Mononuclear cell (primary cell): ENCODE data around the gene CENPT. TPM values are rescaled to one million over a fixed set of nuclear protein-coding genes. Genes with fewer than 3 reads are reported as not detected.

Experiments used
- H3K27me3 ChIP-seq: 2 replicates; pipeline ENCODE4 v1.6.0; 2011; ENCODE audit warnings: low read length, control low read depth; ENCODE audit not compliant: insufficient read depth
- H3K4me1 ChIP-seq: 2 replicates; pipeline ENCODE4 v1.5.1; 2011; ENCODE audit warnings: mild to moderate bottlenecking, low read length, control low read depth; ENCODE audit not compliant: insufficient read depth
- H3K4me3 ChIP-seq: 2 replicates; pipeline ENCODE4 v1.5.1; 2011; ENCODE audit warnings: mild to moderate bottlenecking, low read length, moderate library complexity
- H3K9me3 ChIP-seq: 2 replicates; pipeline ENCODE4 v1.5.1; 2011; ENCODE audit warnings: low read depth, mild to moderate bottlenecking, control low read depth, low read length
- total RNA-seq: library from RNA; depleted of rRNA; stranded (reverse); fragments of >200 nt; gene quantifications from one replicate; pipeline ENCODE4 v1.2.3, GENCODE V29; 2012

The CENPT gene
- total RNA-seq, 1 donor, result 20.8 TPM

DNA sequence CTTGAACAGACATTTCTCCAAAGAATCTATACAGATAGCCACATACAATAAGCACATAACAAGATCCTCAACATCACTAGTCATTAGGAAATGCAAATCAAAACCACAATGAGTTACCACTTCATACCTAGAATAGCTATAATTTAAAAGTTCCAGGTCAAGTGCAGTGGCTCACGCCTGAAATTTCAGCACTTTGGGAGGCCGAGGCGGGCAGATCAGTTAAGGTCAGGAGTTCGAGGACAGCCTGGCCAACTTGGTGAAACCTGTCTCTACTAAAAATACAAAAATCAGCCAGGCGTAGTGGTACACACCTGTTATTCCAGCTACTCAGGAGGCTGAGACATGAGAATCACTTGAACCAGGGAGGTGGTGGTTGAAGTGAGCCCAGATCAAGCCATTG, 61.0 kb downstream of the CENPT start:
- Histone ChIP-seq H3K4me1 (peaks cover 11% of the 10 kb centered on the region), H3K4me3 (no peak overlapping the region), H3K27me3 (no peaks in the 10 kb centered on the region), H3K9me3 (no peaks in the 10 kb centered on the region)

DNA sequence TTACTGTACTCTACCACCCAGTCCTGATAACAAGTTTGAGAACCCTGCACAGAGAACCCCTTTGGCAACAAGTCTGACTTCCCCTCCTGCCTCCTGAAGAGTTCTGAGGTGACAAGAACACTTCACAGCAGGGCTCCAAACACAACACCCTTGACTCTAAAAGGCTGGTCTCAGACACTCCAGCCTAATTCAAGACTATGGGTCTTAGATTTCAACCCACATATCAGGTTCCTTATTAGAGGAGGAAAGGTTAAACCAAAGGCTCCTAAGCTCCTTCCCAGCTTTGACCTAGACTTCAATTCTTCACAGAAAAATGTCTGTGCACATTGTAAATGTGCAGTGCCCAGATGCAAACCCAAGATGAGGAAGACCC, 64.2 kb downstream of the CENPT start:
- H3K4me3 ChIP-seq, result no peak overlapping the region
- H3K27me3 ChIP-seq, result no peaks in the 10 kb centered on the region
- no peaks in the 10 kb centered on the region for H3K9me3 ChIP-seq
- H3K4me1 ChIP-seq, result peaks cover 14% of the 10 kb centered on the region

DNA sequence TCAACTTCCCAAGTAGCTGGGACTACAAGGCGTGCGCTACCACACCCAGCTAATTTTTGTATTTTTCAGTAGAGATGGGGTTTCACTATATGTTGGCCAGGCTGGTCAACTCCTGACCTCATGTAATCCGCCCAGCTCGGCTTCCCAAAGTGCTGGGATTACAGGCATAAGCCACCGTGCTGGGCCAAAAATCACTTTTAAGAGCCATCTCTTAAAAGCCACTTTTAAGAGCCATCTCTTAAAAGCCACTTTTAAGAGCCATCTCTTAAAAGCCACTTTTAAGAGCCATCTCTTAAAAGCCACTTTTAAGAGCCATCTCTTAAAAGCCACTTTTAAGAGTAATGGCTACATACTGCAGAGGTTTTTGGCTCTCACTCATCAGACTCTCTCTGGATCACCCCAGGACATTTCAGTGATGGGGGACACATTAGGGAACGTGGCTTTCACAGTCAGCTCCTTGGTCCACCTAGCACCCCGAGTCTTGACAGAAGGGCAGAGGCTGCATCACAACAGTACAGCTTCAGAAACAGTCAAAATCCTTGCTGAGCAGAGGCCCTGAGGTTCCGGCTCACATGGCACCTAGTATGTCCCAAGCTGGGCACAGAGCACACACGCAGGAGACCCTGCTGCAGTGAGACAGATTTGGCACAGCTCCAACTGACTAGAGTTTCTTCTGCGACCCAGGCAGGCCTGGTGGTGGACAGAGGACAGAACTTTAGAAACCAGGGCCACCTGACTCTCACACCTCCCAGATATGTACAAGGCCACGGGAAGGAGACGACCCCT, 64.7 kb downstream of the CENPT start:
- Histone ChIP-seq H3K4me1 (peaks cover 14% of the 10 kb centered on the region), H3K9me3 (no peaks in the 10 kb centered on the region), H3K27me3 (no peaks in the 10 kb centered on the region), H3K4me3 (no peak overlapping the region)

DNA sequence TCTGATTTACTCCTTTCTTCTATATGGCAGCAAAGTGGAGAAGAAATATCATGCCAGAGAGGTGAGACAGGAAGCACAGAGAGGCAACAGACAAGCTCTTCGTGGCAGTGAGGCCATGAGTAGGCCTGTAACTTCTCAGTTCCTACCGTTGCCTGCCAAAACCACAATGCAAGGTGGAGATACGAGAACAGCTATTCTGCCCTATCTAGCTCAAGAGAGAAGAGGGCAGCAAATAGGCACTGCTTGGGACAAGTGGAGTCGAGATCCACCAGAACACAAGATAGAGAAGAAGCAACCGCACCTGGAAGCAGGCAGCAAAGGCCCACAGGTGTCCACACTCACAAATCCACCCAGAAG, 66.0 kb downstream of the CENPT start:
- H3K4me1 ChIP-seq, result peaks cover 14% of the 10 kb centered on the region
- H3K9me3 ChIP-seq, result no peaks in the 10 kb centered on the region
- H3K4me3 ChIP-seq, result no peak overlapping the region
- H3K27me3 ChIP-seq, result no peaks in the 10 kb centered on the region

DNA sequence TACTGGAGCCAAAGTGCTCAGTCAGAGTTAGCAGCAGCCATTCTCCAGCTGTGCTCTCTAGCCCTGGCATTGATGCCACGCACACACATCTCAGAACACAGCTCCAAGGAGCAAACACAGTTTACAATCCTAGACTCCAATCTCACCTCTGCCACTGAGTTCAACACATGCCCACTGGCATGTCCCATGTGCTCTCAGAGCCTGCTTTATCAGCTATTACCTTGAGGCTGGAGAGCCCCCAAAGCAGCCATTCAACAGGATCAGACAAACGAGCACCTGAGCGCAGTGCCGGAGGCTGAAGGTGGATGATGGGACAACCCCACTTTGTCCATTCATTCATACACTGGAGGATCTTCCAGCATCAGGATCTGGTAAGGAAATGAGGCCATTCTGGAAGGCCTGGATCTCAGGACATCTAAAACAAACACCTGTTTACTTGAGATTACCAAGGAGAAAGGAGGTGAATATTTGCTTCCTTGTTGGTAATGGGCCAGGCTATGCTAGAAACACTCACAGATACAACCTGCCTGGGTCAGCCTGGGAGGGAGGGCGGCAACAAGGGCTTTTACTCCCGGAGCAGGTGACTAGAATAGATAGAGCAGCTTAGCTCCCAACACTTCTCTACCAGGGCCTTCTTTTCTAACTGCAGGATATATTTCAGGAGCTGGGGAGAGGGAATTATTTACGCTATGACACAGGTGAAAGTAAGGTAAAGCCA, 66.5 kb downstream of the CENPT start:
- no peak overlapping the region for H3K4me3 ChIP-seq
- H3K9me3 ChIP-seq, result no peaks in the 10 kb centered on the region
- H3K4me1 ChIP-seq, result peaks cover 14% of the 10 kb centered on the region
- no peaks in the 10 kb centered on the region for H3K27me3 ChIP-seq

DNA sequence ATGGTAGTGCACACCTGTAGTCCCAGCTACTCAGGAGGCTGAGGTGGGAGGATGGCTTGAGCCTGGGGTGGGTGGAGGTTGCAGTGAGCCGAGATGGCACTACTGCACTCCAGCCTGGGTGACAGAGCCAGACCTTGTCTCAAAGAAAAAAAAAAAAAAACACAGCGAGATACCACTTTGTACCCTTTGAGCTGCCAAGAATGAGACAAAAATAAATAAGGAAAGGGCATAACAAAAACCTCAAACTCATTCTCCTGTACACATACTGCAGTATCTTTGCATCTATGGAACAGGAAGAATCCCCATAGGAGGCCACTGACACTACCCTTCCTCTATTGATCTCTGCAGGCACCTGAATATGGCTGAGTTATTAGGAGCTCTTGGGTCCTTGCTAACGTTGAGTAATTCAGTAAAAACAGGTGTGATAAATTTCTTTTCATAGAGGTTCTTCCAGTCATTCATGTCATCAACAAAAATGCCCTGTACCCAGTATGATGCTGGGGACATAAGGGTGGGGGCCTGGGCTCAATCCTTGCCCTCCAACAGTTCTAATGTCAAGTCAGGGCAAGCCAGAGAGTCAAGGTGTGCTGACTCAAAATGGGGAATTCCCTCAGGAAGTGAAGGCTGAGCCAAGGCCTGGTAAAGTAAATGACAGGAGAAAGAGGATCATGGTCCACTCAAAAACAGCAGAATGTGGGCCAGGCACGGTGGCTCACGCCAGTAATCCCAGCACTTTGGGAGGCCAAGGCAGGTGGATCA, 68.1 kb downstream of the CENPT start:
- Histone ChIP-seq H3K4me3 (no peak overlapping the region), H3K4me1 (peaks cover 14% of the 10 kb centered on the region), H3K9me3 (no peaks in the 10 kb centered on the region), H3K27me3 (no peaks in the 10 kb centered on the region)

Other genes with a start within 250 kb of the CENPT start
- 20.8 TPM for gene CARMIL2, start 202.5 kb downstream of the CENPT start, total RNA-seq
- gene ACD, start 187.4 kb downstream of the CENPT start, total RNA-seq, result 12.7 TPM
- 3.0 TPM for gene PARD6A, start 186.7 kb downstream of the CENPT start, total RNA-seq
- gene ENKD1, start 180.9 kb downstream of the CENPT start, total RNA-seq, result 3.0 TPM
- gene C16orf86, start 180.9 kb downstream of the CENPT start, total RNA-seq, result 6.8 TPM
- 2.0 TPM for gene GFOD2, start 128.4 kb downstream of the CENPT start, total RNA-seq
- 8.5 TPM for gene RANBP10, start 41.1 kb downstream of the CENPT start, total RNA-seq
- gene TSNAXIP1, start 40.8 kb downstream of the CENPT start, total RNA-seq, result 0.42 TPM
- 38.5 TPM for gene THAP11, start 5.4 kb downstream of the CENPT start, total RNA-seq
- 89.1 TPM for gene NUTF2, start 760 bp downstream of the CENPT start, total RNA-seq
- gene EDC4, start 25.4 kb upstream of the CENPT start, total RNA-seq, result 48.1 TPM
- not detected for gene NRN1L, start 37.2 kb upstream of the CENPT start, total RNA-seq
- gene PSKH1, start 45.6 kb upstream of the CENPT start, total RNA-seq, result 4.3 TPM
- 6.3 TPM for gene CTRL, start 84.2 kb upstream of the CENPT start, total RNA-seq
- 69.4 TPM for gene PSMB10, start 89.2 kb upstream of the CENPT start, total RNA-seq
- 0.84 TPM for gene LCAT, start 96.4 kb upstream of the CENPT start, total RNA-seq
- 6.9 TPM for gene SLC12A4, start 120.9 kb upstream of the CENPT start, total RNA-seq
- 0.21 TPM for gene DPEP3, start 132.8 kb upstream of the CENPT start, total RNA-seq
- gene DPEP2, start 151.8 kb upstream of the CENPT start, total RNA-seq, result 17.2 TPM
- not detected for gene DPEP2NB, start 168.2 kb upstream of the CENPT start, total RNA-seq
- 29.7 TPM for gene DDX28, start 175.5 kb upstream of the CENPT start, total RNA-seq
- gene DUS2, start 175.6 kb upstream of the CENPT start, total RNA-seq, result 11.3 TPM
- 153 TPM for gene NFATC3, start 237.7 kb upstream of the CENPT start, total RNA-seq